ENCODE measurements around the gene KRTAP5-1. TPM values are rescaled to one million over a fixed set of nuclear protein-coding genes. Genes with fewer than 3 reads are reported as not detected.

KRTAP5-1 gene
- polyA plus RNA-seq, 1 of the 3 experiments (the other 2 are of a cell fraction): not detected

DNA sequence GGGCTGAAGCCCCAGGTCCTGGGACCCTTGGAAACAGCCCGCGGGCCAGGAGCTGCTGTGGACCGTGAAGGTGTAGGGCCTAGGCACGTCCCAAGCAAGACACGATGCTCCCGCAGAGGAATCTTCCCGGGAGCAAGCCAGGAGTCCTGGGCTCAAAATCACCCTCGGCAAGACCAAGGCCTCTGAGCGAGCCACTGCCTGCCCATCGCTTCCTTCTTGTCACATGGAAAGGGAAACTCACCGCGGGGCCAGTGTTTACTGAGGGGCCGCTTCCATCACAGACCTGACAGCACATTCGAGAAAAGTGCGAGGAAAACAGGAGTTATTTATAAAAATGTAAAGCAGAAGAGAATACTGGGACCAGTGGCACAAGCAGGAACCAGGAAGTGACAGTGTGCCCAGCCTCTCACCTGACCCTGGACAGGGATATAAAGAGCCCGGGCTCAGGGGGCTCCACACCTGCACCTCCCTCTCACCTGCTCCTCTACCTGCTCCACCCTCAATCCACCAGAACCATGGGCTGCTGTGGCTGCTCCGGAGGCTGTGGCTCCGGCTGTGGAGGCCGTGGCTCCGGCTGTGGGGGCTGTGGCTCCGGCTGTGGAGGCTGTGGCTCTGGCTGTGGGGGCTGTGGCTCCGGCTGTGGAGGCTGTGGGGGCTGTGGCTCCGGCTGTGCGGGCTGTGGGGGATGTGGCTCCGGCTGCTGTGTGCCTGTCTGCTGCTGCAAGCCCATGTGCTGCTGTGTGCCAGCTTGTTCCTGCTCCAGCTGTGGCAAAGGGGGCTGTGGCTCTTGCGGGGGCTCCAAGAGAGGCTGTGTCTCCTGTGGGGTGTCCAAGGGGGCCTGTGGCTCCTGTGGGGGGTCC is 44.5 kb upstream of the KRTAP5-1 start, which contains the start of gene KRTAP5-5:
KRTAP5-5 (plus strand) TSS at position 450 of the 860 bp plus-strand sequence; CDS start at position 516, 66 bp downstream.
- peak within 1 kb of the TSS in 1 of 2 experiments; percentile 35; a peak in 1 of 4 replicates for H3K4me3 ChIP-seq (ENCODE audit: low read depth in 2 of 2, low read length in 1 of 2)
- no peaks in the 10 kb centered on the region for H3K79me2 ChIP-seq (ENCODE audit: insufficient read depth)
- H3F3A ChIP-seq (replicated peaks; ENCODE audit: insufficient read depth): no peaks in the 10 kb centered on the region
- no peaks in the 10 kb centered on the region for H3K36me3 ChIP-seq (replicated peaks in 1 of 2; ENCODE audit: control insufficient read depth in 1 of 2, insufficient read depth in 2 of 2, low read length in 1 of 2)
- no peak for DNase-seq
- H3K4me1 ChIP-seq (ENCODE audit: control insufficient read depth in 1 of 2, insufficient read depth in 2 of 2, low read depth in 1 of 2, low read length in 1 of 2): peaks cover 0 to 11% of the 10 kb centered on the region in 2 experiments; a peak in 1 of 4 replicates
- H4K20me1 ChIP-seq (ENCODE audit: insufficient read depth): no peaks in the 10 kb centered on the region
- 71% methylated on average over 16 of the region's 26 CpGs for WGBS (ENCODE audit: low lambda C conversion rate)
- no peaks in the 10 kb centered on the region for H3K9me3 ChIP-seq
- no peak within 1 kb of the TSS for H3K4me2 ChIP-seq
- H3K27me3 ChIP-seq (ENCODE audit: insufficient read depth): peaks cover 19% of the 10 kb centered on the region; the same call in 1 of the 2 replicates
- no peak for TF ChIP-seq CHD2 (IDR thresholded peaks at IDR 0.05; ENCODE audit: low read length, partially characterized antibody)
- TF ChIP-seq EP300 (IDR thresholded peaks at IDR 0.05; ENCODE audit: borderline replicate concordance in 1 of 2, low read depth in 1 of 2, low read length in 1 of 2): no peak
- TF ChIP-seq TCF12 (IDR thresholded peaks at IDR 0.05): no peak
- TF ChIP-seq, protein P1, sequence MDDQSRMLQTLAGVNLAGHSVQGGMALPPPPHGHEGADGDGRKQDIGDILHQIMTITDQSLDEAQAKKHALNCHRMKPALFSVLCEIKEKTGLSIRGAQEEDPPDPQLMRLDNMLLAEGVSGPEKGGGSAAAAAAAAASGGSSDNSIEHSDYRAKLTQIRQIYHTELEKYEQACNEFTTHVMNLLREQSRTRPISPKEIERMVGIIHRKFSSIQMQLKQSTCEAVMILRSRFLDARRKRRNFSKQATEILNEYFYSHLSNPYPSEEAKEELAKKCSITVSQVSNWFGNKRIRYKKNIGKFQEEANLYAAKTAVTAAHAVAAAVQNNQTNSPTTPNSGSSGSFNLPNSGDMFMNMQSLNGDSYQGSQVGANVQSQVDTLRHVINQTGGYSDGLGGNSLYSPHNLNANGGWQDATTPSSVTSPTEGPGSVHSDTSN (IDR thresholded peaks at IDR 0.05): no peak
- no peak for TF ChIP-seq TEAD4 (IDR thresholded peaks at IDR 0.05; ENCODE audit: borderline replicate concordance, insufficient read depth)
- TF ChIP-seq RAD21 (IDR thresholded peaks at IDR 0.05; ENCODE audit: low read length): no peak
- no peak for TF ChIP-seq FOXJ3 (CRISPR knock-in tag; IDR thresholded peaks at IDR 0.05)
- no peak within 1 kb of the TSS for H3K27ac ChIP-seq (ENCODE audit: low read depth in 2 of 2, low read length in 1 of 2)
- ChIA-PET POLR2A (no interaction called here), CTCF (interaction anchor here (0.7 to 4.7 kb wide), 20 partner anchors 8 to 224 kb away, joined by 3 to 49 read pairs (median 6); partner anchors contain the start of gene KRTAP5-2)
- H3K9ac ChIP-seq: no peak within 1 kb of the TSS
- no peak within 1 kb of the TSS; the same call in 1 of the 2 replicates for H2AFZ ChIP-seq (ENCODE audit: low read depth)
- H3K9me2 ChIP-seq: no peaks in the 10 kb centered on the region

DNA sequence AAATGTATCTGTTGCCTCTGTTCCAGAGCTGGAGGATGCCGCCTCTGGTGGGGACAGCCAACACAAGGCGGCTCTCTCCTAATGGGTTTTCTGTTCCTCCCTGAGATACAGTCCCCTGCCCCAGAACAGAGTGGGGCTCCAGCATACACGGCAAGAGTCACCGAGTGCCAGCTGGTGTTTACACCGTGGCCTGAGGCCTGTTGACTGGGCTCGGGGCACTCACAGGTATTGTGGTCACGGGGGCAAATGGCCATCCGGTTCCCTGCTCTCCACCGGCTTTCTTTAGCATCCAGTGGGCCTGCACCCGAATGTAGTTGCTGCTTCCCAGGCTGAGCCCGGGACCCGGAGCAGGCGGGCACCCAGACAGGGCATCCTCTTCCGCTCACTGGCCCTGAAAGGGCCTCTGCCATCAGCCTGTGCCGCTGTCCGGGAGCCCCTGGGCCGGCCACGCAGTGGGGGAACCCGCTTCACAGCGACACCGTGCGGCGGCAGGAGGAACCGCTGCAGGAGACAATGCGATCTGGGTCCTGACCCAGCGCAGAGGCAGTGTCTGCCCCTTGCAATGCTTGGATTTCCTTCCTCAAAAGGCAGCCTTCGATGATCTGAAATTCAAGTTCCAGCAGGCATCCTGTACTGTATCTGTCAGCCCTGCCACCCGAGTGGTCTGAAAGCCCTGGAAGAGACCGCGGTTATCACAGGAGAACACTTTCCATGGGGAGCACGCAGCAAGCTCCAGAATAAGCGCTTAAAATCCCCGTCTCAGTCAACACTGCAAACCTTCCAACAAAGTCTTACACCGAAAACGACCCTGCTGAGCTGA is 43.6 kb upstream of the KRTAP5-1 start:
- H2AFZ ChIP-seq (ENCODE audit: low read depth): no peak overlapping the region; the same call in 1 of the 2 replicates
- no peaks in the 10 kb centered on the region for H3F3A ChIP-seq (replicated peaks; ENCODE audit: insufficient read depth)
- DNase-seq: peak; percentile 96
- no peaks in the 10 kb centered on the region for H3K36me3 ChIP-seq (replicated peaks in 1 of 2; ENCODE audit: control insufficient read depth in 1 of 2, insufficient read depth in 2 of 2, low read length in 1 of 2)
- no peaks in the 10 kb centered on the region for H4K20me1 ChIP-seq (ENCODE audit: insufficient read depth)
- H3K79me2 ChIP-seq (ENCODE audit: insufficient read depth): no peaks in the 10 kb centered on the region
- H3K9me2 ChIP-seq: no peaks in the 10 kb centered on the region
- H3K27me3 ChIP-seq (ENCODE audit: insufficient read depth): peaks cover 19% of the 10 kb centered on the region; the same call in 1 of the 2 replicates
- H3K4me3 ChIP-seq (ENCODE audit: low read depth in 2 of 2, low read length in 1 of 2): peak overlapping the region in 1 of 2 experiments; percentile 35; a peak in 1 of 4 replicates
- H3K4me1 ChIP-seq (ENCODE audit: control insufficient read depth in 1 of 2, insufficient read depth in 2 of 2, low read depth in 1 of 2, low read length in 1 of 2): peaks cover 0 to 11% of the 10 kb centered on the region in 2 experiments; a peak in 1 of 4 replicates
- H3K9ac ChIP-seq: no peak overlapping the region
- ChIA-PET POLR2A (no interaction called here), CTCF (interaction anchor here (0.7 to 4.7 kb wide), 22 partner anchors 10 to 224 kb away, joined by 3 to 49 read pairs (median 4); partner anchors contain the start of gene KRTAP5-2)
- WGBS (ENCODE audit: low lambda C conversion rate): 55% methylated on average over 23 of the region's 35 CpGs
- no peak overlapping the region for H3K27ac ChIP-seq (ENCODE audit: low read depth in 2 of 2, low read length in 1 of 2)
- no peak overlapping the region for H3K4me2 ChIP-seq
- TF ChIP-seq TEAD4 (IDR thresholded peaks at IDR 0.05; ENCODE audit: borderline replicate concordance, insufficient read depth) (no peak), SMC3 (IDR thresholded peaks at IDR 0.05; ENCODE audit: low read depth, low read length) (peak; percentile 71), MEF2A (IDR thresholded peaks at IDR 0.05; ENCODE audit: borderline replicate concordance, low read depth) (no peak), RAD21 (IDR thresholded peaks at IDR 0.05; ENCODE audit: low read length) (peak; percentile 69), MXI1 (IDR thresholded peaks at IDR 0.05; ENCODE audit: low read depth, low read length) (no peak)
- TF ChIP-seq, protein P2, sequence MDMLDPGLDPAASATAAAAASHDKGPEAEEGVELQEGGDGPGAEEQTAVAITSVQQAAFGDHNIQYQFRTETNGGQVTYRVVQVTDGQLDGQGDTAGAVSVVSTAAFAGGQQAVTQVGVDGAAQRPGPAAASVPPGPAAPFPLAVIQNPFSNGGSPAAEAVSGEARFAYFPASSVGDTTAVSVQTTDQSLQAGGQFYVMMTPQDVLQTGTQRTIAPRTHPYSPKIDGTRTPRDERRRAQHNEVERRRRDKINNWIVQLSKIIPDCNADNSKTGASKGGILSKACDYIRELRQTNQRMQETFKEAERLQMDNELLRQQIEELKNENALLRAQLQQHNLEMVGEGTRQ (IDR thresholded peaks at IDR 0.05; ENCODE audit: borderline replicate concordance, low read depth, low read length): no peak
- TF ChIP-seq, protein P3, sequence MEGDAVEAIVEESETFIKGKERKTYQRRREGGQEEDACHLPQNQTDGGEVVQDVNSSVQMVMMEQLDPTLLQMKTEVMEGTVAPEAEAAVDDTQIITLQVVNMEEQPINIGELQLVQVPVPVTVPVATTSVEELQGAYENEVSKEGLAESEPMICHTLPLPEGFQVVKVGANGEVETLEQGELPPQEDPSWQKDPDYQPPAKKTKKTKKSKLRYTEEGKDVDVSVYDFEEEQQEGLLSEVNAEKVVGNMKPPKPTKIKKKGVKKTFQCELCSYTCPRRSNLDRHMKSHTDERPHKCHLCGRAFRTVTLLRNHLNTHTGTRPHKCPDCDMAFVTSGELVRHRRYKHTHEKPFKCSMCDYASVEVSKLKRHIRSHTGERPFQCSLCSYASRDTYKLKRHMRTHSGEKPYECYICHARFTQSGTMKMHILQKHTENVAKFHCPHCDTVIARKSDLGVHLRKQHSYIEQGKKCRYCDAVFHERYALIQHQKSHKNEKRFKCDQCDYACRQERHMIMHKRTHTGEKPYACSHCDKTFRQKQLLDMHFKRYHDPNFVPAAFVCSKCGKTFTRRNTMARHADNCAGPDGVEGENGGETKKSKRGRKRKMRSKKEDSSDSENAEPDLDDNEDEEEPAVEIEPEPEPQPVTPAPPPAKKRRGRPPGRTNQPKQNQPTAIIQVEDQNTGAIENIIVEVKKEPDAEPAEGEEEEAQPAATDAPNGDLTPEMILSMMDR (IDR thresholded peaks at IDR 0.05): peak; percentile 85
- TF ChIP-seq, protein P4, sequence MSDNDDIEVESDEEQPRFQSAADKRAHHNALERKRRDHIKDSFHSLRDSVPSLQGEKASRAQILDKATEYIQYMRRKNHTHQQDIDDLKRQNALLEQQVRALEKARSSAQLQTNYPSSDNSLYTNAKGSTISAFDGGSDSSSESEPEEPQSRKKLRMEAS (IDR thresholded peaks at IDR 0.05; ENCODE audit: low read depth): no peak
- H3K9me3 ChIP-seq: no peaks in the 10 kb centered on the region

All from SK-N-SH (cell line).